Right lobe of liver (tissue), 6 donors: ENCODE results near the gene PPM1A. TPM values are rescaled to one million over a fixed set of nuclear protein-coding genes. Genes with fewer than 3 reads are reported as not detected.

Source experiments
- ATAC-seq, 4 donors: fragments of 200-7000 bp; cut with Tn5 transposase; one replicate each; pipeline ENCODE4 v1.9.1; 2020; ENCODE audit warnings: mild to moderate bottlenecking in 4 of 4, moderate library complexity in 4 of 4
- DNase-seq, 3 donors: peaks; one replicate each; pipeline ENCODE4 v3.0.0-alpha.2; 2020
- H3K27ac ChIP-seq, 3 donors: fragments of 200-600 bp; one replicate each; pipeline ENCODE4 v1.8.0; 2022
- H3K27me3 ChIP-seq, 2 donors: fragments of 200-600 bp; one replicate each; pipeline ENCODE4 v1.8.0; 2022
- H3K36me3 ChIP-seq, 4 donors: fragments of 200-600 bp; sonication (generic) in 1 of 4; one replicate each; pipeline versions ENCODE4 v1.5.1 to v1.8.0; 2017 to 2022; ENCODE audit warnings: control low read depth in 1 of 4
- H3K4me1 ChIP-seq, 4 donors: fragments of 200-600 bp; sonication (generic) in 1 of 4; one replicate each; pipeline versions ENCODE4 v1.5.1 to v1.8.0; 2017 to 2022; ENCODE audit warnings: control low read depth in 1 of 4
- H3K4me3 ChIP-seq, 3 donors: fragments of 200-600 bp; one replicate each; pipeline ENCODE4 v1.8.0; 2022
- H3K9me3 ChIP-seq, 4 donors: fragments of 200-600 bp; sonication (generic) in 1 of 4; one replicate each; pipeline versions ENCODE4 v1.5.1 to v1.8.0; 2017 to 2022; ENCODE audit warnings: control low read depth in 1 of 4
- POLR2A ChIP-seq: fragments of 450-650 bp; IDR thresholded peaks from one replicate; pipeline ENCODE4 v1.6.1; 2017; ENCODE audit warnings: antibody characterized with exemption, mild to moderate bottlenecking
- WGBS: methylation state at CpG from one replicate; pipeline ENCODE4 v1.1.6; 2018; ENCODE audit warnings: low coverage, low lambda C conversion rate; ENCODE audit not compliant: insufficient coverage; ENCODE audit errors: missing lambda C conversion rate; 5-methylcytosine and 5-hydroxymethylcytosine counted together
- intact Hi-C, 2 donors: fragments of 100-400 bp; cut with DNase I; formaldehyde crosslinking; loops; one replicate each; pipeline versions ENCODE4 v1.11.2 to v1.14.1; 2022
- total RNA-seq, 6 experiments: library from RNA; depleted of rRNA in 2 of 6; stranded (reverse); fragments of >200 nt in 2 of 6; fragmentation: NEBNext Ultra II Directional in 3 of 6; extraction: Animal tissue kit (Norgen Biotek cat#: 25700) in 3 of 6; gene quantifications; one replicate each; pipeline versions ENCODE4 v1.1.0 to v1.2.4, GENCODE V29; 2016 to 2023
- TF ChIP-seq, protein P1 (sequence below), 4 donors: fragments of 200-600 bp in 3 of 4; fragments of 450-650 bp in 1 of 4; IDR thresholded peaks; one replicate each; pipeline versions ENCODE4 v1.5.1 to v1.8.0; 2016 to 2022; ENCODE audit warnings: antibody characterized with exemption in 4 of 4, mild to moderate bottlenecking in 2 of 4
- donor health status: DM: no; HTN: yes; CAD: no.
- donor health status: DM: no; HTN: no; CAD: no.
- donor health status: DM: no; HTN: no; CAD: no.
- donor health status: DM: no; HTN: yes; CAD: no.
- donor health status: DM: no; HTN: yes; CAD: no.

Gene PPM1A
- total RNA-seq, 6 experiments from 2014 or later = 32.6 to 54.7 (median 39.4) TPM

DNA sequence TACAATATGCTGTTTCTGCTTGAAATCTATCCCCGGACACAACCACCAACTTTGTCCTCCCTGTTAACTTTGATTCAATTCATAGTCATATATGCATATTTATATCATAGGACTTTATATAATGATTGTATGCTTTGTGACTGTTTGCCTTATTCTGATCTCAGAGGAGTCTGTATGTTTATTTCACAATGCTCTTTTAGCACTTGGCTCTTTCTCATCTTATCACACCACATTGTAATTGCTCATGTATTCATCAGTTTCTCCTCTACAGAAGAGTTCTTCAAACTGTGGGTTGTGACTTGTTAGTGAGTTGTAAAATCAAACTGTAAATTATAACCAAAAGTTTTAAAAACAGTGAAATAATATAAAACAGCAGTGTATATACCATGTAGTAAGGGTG is 21.7 kb upstream of the PPM1A start:
- H3K27me3 ChIP-seq = no peaks in the 10 kb centered on the region
- H3K4me3 ChIP-seq = no peak overlapping the region
- TF ChIP-seq, protein P1, sequence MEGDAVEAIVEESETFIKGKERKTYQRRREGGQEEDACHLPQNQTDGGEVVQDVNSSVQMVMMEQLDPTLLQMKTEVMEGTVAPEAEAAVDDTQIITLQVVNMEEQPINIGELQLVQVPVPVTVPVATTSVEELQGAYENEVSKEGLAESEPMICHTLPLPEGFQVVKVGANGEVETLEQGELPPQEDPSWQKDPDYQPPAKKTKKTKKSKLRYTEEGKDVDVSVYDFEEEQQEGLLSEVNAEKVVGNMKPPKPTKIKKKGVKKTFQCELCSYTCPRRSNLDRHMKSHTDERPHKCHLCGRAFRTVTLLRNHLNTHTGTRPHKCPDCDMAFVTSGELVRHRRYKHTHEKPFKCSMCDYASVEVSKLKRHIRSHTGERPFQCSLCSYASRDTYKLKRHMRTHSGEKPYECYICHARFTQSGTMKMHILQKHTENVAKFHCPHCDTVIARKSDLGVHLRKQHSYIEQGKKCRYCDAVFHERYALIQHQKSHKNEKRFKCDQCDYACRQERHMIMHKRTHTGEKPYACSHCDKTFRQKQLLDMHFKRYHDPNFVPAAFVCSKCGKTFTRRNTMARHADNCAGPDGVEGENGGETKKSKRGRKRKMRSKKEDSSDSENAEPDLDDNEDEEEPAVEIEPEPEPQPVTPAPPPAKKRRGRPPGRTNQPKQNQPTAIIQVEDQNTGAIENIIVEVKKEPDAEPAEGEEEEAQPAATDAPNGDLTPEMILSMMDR (IDR thresholded peaks at IDR 0.05) = no peak
- TF ChIP-seq POLR2A = no peak
- intact Hi-C loops = no loop called here
- H3K36me3 ChIP-seq = no peaks in the 10 kb centered on the region
- peaks cover 0 to 13% (median 5%) of the 10 kb centered on the region in 4 donors for H3K4me1 ChIP-seq
- DNase-seq (no peak), ATAC-seq (peak in 2 of 4 donors; percentile 21 to 61)
- 93% methylated on average over 1 of the region's 1 CpG for WGBS
- no peak overlapping the region for H3K27ac ChIP-seq
- no peaks in the 10 kb centered on the region for H3K9me3 ChIP-seq

DNA sequence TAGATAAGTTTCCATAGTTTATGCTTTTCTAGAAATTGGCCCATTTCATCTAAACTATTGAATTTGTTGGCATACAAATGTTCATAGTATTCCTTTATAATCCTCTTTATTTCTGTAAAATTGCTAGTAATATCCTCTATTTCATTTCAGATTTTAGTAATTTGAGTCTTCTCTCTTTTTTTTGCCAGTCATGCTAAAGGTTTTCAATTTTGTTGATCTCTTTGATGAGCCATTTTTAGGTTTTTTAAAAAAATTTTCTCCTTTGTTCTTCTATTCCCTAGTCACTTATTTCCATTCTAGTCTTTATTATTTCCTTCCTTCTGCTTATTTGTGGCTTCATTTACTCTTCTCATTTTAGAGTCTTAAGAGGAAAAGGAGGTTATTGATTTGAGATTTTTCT is 19.4 kb upstream of the PPM1A start:
- no peak for ATAC-seq
- H3K27me3 ChIP-seq = no peaks in the 10 kb centered on the region
- no peak for DNase-seq
- no peak overlapping the region for H3K27ac ChIP-seq
- H3K36me3 ChIP-seq = no peaks in the 10 kb centered on the region
- peaks cover 0 to 5% (median 2%) of the 10 kb centered on the region in 4 donors for H3K4me1 ChIP-seq
- no peaks in the 10 kb centered on the region for H3K9me3 ChIP-seq
- no peak overlapping the region for H3K4me3 ChIP-seq
- intact Hi-C loops = no loop called here
- TF ChIP-seq, protein P1 (IDR thresholded peaks at IDR 0.05) = no peak
- TF ChIP-seq POLR2A = no peak

DNA sequence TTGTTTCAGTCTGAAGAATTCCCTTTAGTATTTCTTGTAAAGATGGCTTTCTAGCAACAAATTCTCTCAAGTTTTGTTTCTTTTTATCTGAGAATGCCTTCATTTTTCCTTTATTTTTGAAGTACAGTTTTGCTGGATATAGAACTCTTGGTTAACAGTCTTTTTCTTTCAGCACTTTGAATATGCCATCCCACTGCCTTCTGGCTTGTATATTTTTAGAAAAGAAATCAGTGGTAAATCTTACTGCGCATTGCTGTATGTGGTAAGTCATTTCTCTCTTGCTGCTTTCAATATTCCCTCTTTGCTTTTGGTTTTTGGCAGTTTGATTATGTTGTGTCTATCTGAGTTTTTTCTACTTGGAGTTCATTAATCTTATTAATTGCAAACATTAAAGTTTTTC is 16.8 kb upstream of the PPM1A start:
- H3K4me1 ChIP-seq = peaks cover 0 to 2% (median 0%) of the 10 kb centered on the region in 4 donors
- TF ChIP-seq, protein P1 (IDR thresholded peaks at IDR 0.05) = no peak
- no peak for TF ChIP-seq POLR2A
- H3K27ac ChIP-seq = no peak overlapping the region
- H3K27me3 ChIP-seq = no peaks in the 10 kb centered on the region
- DNase-seq (no peak), ATAC-seq (no peak)
- intact Hi-C loops = no loop called here
- 93% methylated on average over 1 of the region's 1 CpG for WGBS
- no peaks in the 10 kb centered on the region for H3K9me3 ChIP-seq
- H3K4me3 ChIP-seq = no peak overlapping the region
- H3K36me3 ChIP-seq = no peaks in the 10 kb centered on the region

DNA sequence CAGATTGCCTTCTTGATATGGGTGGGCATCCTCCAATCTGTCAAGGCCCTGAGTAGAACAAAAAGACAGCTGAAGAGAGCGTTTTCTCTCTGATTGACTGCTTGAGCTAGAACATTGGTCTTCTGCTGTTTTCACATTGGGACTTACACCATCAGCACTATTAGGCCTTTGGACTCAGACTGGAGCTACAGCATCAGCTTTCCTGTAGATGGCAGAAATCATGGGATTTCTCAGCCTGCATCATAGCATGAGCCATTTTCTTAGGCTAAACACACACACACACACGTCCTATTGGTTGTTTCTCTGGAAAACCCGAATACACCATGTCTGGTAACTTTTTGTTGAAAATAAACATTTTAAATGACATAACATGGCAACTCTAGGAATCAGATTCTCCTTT is 15.8 kb upstream of the PPM1A start:
- no peaks in the 10 kb centered on the region for H3K27me3 ChIP-seq
- no peaks in the 10 kb centered on the region for H3K9me3 ChIP-seq
- TF ChIP-seq, protein P1 (IDR thresholded peaks at IDR 0.05) = no peak
- no peak for TF ChIP-seq POLR2A
- peak in 2 of 4 donors; percentile 51 to 66 for ATAC-seq
- no peak overlapping the region for H3K27ac ChIP-seq
- 64% methylated on average over 3 of the region's 3 CpGs for WGBS
- no peak overlapping the region for H3K4me3 ChIP-seq
- H3K4me1 ChIP-seq = no peaks in the 10 kb centered on the region
- no peak for DNase-seq
- intact Hi-C loops = no loop called here
- H3K36me3 ChIP-seq = no peaks in the 10 kb centered on the region

DNA sequence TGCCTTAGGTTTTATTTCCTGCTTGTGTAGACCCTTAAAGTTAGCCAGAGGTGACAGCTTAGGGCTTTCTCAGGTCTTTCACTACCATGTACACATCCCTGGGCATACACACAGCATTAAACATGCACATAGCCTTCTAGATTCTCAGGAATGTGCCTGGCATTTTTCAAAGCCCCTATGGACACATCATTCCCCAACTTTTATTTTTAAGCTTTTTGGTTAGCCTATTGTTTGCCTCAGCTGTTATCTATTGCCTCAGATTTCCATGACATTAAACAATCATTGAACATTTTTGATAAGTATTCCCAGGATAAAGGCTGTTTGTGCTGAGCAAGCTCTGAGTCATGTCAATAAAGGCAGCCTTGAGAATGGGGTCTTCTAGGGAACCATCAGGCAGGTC is 15.1 kb upstream of the PPM1A start:
- no peak overlapping the region for H3K4me3 ChIP-seq
- DNase-seq = no peak
- no peak for ATAC-seq
- H3K27me3 ChIP-seq = no peaks in the 10 kb centered on the region
- no peak overlapping the region for H3K27ac ChIP-seq
- TF ChIP-seq, protein P1 (IDR thresholded peaks at IDR 0.05) = no peak
- TF ChIP-seq POLR2A = no peak
- no peaks in the 10 kb centered on the region for H3K4me1 ChIP-seq
- H3K36me3 ChIP-seq = no peaks in the 10 kb centered on the region
- intact Hi-C loops = no loop called here
- H3K9me3 ChIP-seq = no peaks in the 10 kb centered on the region
